Stimulated activated CD4-positive, alpha-beta T cell treated with anti-CD3 and anti-CD28 coated beads, Interleukin-4, amount 100 ng/mL, for 1 hour (primary cell): ENCODE results near the gene MSX2.

Experiments used
- DNase-seq: peaks from one replicate; pipeline ENCODE4 v3.0.0-alpha.2; 2020

The MSX2 gene

GRCh38 chr5:174777583-174777982 is 53.2 kb downstream of the MSX2 start:
- no peak for DNase-seq
